K562 (cell line): ENCODE data around the gene SNX18. TPM values are rescaled to one million over a fixed set of nuclear protein-coding genes. Genes with fewer than 3 reads are reported as not detected.

Experiments used
- ATAC-seq: fragments of 200-7000 bp; cut with Tn5 transposase; 3 replicates; pipeline ENCODE4 v1.9.1; 2020; ENCODE audit warnings: moderate library complexity
- BruUV-seq: library from RNA; stranded (reverse); fragments of 400-500 nt; replicated peaks from 2 replicates; lab custom pipeline; 2021; lab: Mats Ljungman, UMichigan
- CTCF ChIA-PET: fragments of 300-600 bp; formaldehyde crosslinking; extraction: SDS; loops from one replicate; lab custom pipeline; 2021; ENCODE audit warnings: low intra/inter-chr PET ratio; lab: Yijun Ruan, JAX
- POLR2A ChIA-PET: fragments of 300-600, 350-650 bp; sonication (Branson Sonifier 250); formaldehyde crosslinking; extraction: SDS; loops from one replicate; lab custom pipeline; 2021; ENCODE audit warnings: antibody characterized with exemption, inconsistent platforms; lab: Yijun Ruan, JAX
- DNase-seq, 4 experiments: peaks; one replicate each; pipeline versions ENCODE4 v3.0.0 to v3.0.0-alpha.2; 2011 to 2018; ENCODE audit warnings: low spot score in 3 of 4, mixed read lengths in 3 of 4; ENCODE audit errors: extremely low read depth in 1 of 4
- FAIRE-seq: peaks from 2 replicates; lab custom pipeline; 2011; peaks lifted over from hg19 to GRCh38; lab: Jason Lieb, UNC
- H2AFZ ChIP-seq: 2 replicates; pipeline ENCODE4 v1.6.0; 2011; ENCODE audit warnings: low read depth, low read length, control low read depth, inconsistent platforms
- H3K27ac ChIP-seq: fragments of 200-600 bp; 3 replicates; pipeline ENCODE4 v1.8.0; 2011; ENCODE audit warnings: low read depth, mild to moderate bottlenecking, control low read depth, inconsistent platforms, low read length, moderate library complexity, mixed read lengths; ENCODE audit errors: extremely low read depth
- H3K27me3 ChIP-seq, 2 experiments: fragments of 300-600 bp in 1 of 2; 2 replicates in 1 of 2; 3 replicates in 1 of 2; pipeline versions ENCODE4 v1.6.0 to v1.8.0; 2011; ENCODE audit warnings: inconsistent platforms in 2 of 2, low read length in 2 of 2, mild to moderate bottlenecking in 1 of 2, mixed read lengths in 1 of 2, moderate library complexity in 1 of 2; ENCODE audit not compliant: control insufficient read depth in 2 of 2, insufficient read depth in 2 of 2
- H3K36me3 ChIP-seq: fragments of 300-600 bp; 3 replicates; pipeline ENCODE4 v1.8.0; 2011; ENCODE audit warnings: mild to moderate bottlenecking, low read length, inconsistent platforms; ENCODE audit not compliant: control insufficient read depth, insufficient read depth
- H3K4me1 ChIP-seq, 2 experiments: fragments of 200-600 bp in 1 of 2; replicated peaks in 1 of 2; 2 replicates in 1 of 2; 3 replicates in 1 of 2; pipeline versions ENCODE4 v1.5.1 to v1.8.0; 2011; ENCODE audit warnings: inconsistent platforms in 2 of 2, low read length in 2 of 2, mild to moderate bottlenecking in 1 of 2, mixed read lengths in 1 of 2, moderate library complexity in 1 of 2; ENCODE audit not compliant: control insufficient read depth in 2 of 2, insufficient read depth in 2 of 2
- H3K4me2 ChIP-seq: 2 replicates; pipeline ENCODE4 v1.6.1; 2011; ENCODE audit warnings: low read length, control low read depth, inconsistent platforms, mixed read lengths; ENCODE audit not compliant: insufficient read depth
- H3K4me3 ChIP-seq: fragments of 200-600 bp; sonication (generic), shearing (Covaris generic); 2 replicates; pipeline ENCODE4 v1.5.1; 2016; ENCODE audit warnings: control low read depth, inconsistent platforms
- H3K79me2 ChIP-seq: fragments of 200-600 bp; 3 replicates; pipeline ENCODE4 v1.8.0; 2011; ENCODE audit warnings: low read length, inconsistent platforms; ENCODE audit not compliant: control insufficient read depth, insufficient read depth
- H3K9ac ChIP-seq, 2 experiments: 2 replicates each; pipeline versions ENCODE4 v1.6.0 to v1.6.1; 2011; ENCODE audit warnings: low read depth in 2 of 2, low read length in 2 of 2, control low read depth in 1 of 2, inconsistent platforms in 1 of 2, mild to moderate bottlenecking in 1 of 2, mixed read lengths in 1 of 2; ENCODE audit not compliant: insufficient read depth in 1 of 2
- H3K9me1 ChIP-seq: one replicate; pipeline ENCODE4 v1.6.0; 2011; ENCODE audit warnings: inconsistent platforms, mild to moderate bottlenecking, low read length, moderate library complexity; ENCODE audit not compliant: control insufficient read depth, insufficient read depth
- H3K9me3 ChIP-seq: replicated peaks from 2 replicates; pipeline ENCODE4 v1.5.1; 2011; ENCODE audit warnings: low read depth, low read length, inconsistent platforms; ENCODE audit not compliant: control insufficient read depth, insufficient read depth
- H4K20me1 ChIP-seq: replicated peaks from 2 replicates; pipeline ENCODE4 v1.6.1; 2011; ENCODE audit warnings: low read length, inconsistent platforms, mixed read lengths; ENCODE audit not compliant: control insufficient read depth, insufficient read depth
- ADNP ChIP-seq: fragments of 200-800 bp; sonication (Bioruptor generic); IDR thresholded peaks from 2 replicates; pipeline ENCODE4 v1.6.1; 2016; ENCODE audit warnings: missing genetic modification characterization, missing compliant biosample characterization
- ARID1B ChIP-seq: fragments of 450-650 bp; IDR thresholded peaks from 2 replicates; pipeline ENCODE4 v1.6.1; 2016; ENCODE audit warnings: antibody characterized with exemption, mild to moderate bottlenecking, inconsistent platforms
- BACH1 ChIP-seq: fragments of 200-800 bp; sonication (Bioruptor generic); IDR thresholded peaks from 2 replicates; pipeline ENCODE4 v1.6.1; 2016; ENCODE audit warnings: missing genetic modification characterization, missing compliant biosample characterization
- HSF4 ChIP-seq: fragments of 250-450 bp; sonication (Bioruptor Pico); IDR thresholded peaks from 2 replicates; pipeline ENCODE4 v2.1.2; 2022; ENCODE audit warnings: mild to moderate bottlenecking, moderate library complexity, borderline replicate concordance
- MGA ChIP-seq: fragments of 450-650 bp; IDR thresholded peaks from 2 replicates; pipeline ENCODE4 v1.6.1; 2016; ENCODE audit warnings: mild to moderate bottlenecking, moderate library complexity
- NCOA2 ChIP-seq, 2 experiments: fragments of 450-650 bp; IDR thresholded peaks; 2 replicates each; pipeline ENCODE4 v1.6.1; 2018; ENCODE audit warnings: mild to moderate bottlenecking in 2 of 2, moderate library complexity in 1 of 2; ENCODE audit not compliant: partially characterized antibody in 2 of 2
- NFXL1 ChIP-seq: fragments of 450-650 bp; formaldehyde crosslinking; IDR thresholded peaks from 2 replicates; pipeline ENCODE4 v1.4.0; 2021; ENCODE audit warnings: mild to moderate bottlenecking
- PTTG1 ChIP-seq: fragments of 450-650 bp; IDR thresholded peaks from 2 replicates; pipeline ENCODE4 v1.6.1; 2016; ENCODE audit warnings: low read depth, mild to moderate bottlenecking, missing genetic modification characterization, missing compliant biosample characterization
- SRSF1 ChIP-seq: fragments of 200-400 bp; formaldehyde crosslinking; IDR thresholded peaks from 2 replicates; pipeline ENCODE4 v1.6.1; 2017; ENCODE audit warnings: mild to moderate bottlenecking, low read depth, low read length, moderate library complexity
- ZC3H11A ChIP-seq: IDR thresholded peaks from 2 replicates; pipeline ENCODE4 v1.6.1; 2012; ENCODE audit warnings: low read depth, low read length, improper control_type of control experiment
- WGBS: fragments of 100-300 bp; shearing (Covaris generic); methylation state at CpG from one replicate; pipeline ENCODE4 v1.1.6; 2016; ENCODE audit warnings: low coverage, mixed read lengths; ENCODE audit not compliant: insufficient coverage; ENCODE audit errors: missing lambda C conversion rate; 5-methylcytosine and 5-hydroxymethylcytosine counted together
- in situ Hi-C: fragments of 300-500 bp; cut with MboI; formaldehyde crosslinking; loops from 4 replicates; pipeline ENCODE4 v1.15.0; 2018; ENCODE audit warnings: inconsistent platforms, mixed read lengths
- intact Hi-C: fragments of 100-400 bp; cut with micrococcal nuclease; formaldehyde crosslinking; loops from 2 replicates; pipeline ENCODE4 v1.14.2; 2022
- polyA plus RNA-seq, 8 experiments: library from polyadenylated mRNA; depleted of rRNA in 4 of 8; stranded (reverse) in 5 of 8; unstranded in 3 of 8; fragments of >200 nt; fragmentation: Nextera tagmentation in 2 of 8; fragmentation: Illumina TruSeq in 1 of 8; extraction: Ambion mirVana in 2 of 8; extraction: Trizol in 1 of 8; gene quantifications; 2 replicates each; pipeline versions ENCODE4 v1.2.1 to v1.2.3, GENCODE V29; 2011 to 2014; ENCODE audit warnings: inconsistent platforms in 1 of 8, missing spikeins in 1 of 8
- total RNA-seq, 7 experiments: library from RNA; depleted of rRNA in 6 of 7; stranded (reverse); fragments of >200 nt in 6 of 7; fragmentation: Illumina TruSeq in 2 of 7; extraction: Trizol in 2 of 7; gene quantifications; 2 replicates each; pipeline versions ENCODE4 v1.2.1 to v1.2.3, GENCODE V29; 2011 to 2021; ENCODE audit warnings: low replicate concordance in 1 of 7

SNX18 gene
- total and polyA plus RNA-seq, 9 of the 15 experiments (the other 6 are each of a cell fraction or from before 2014, with no cell fraction given), result 2.3 to 8.8 (median 6.0) TPM

GRCh38 chr5:54492178-54492577 lies 25.4 kb upstream of the SNX18 start:
- CTCF ChIA-PET, result no interaction called here
- 22% methylated on average over 2 of the region's 2 CpGs for WGBS
- no peaks in the 10 kb centered on the region for H3K27me3 ChIP-seq
- DNase-seq, result no peak
- H3K36me3 ChIP-seq, result no peaks in the 10 kb centered on the region
- no peak overlapping the region for H2AFZ ChIP-seq
- H3K9me1 ChIP-seq, result no peaks in the 10 kb centered on the region
- H3K27ac ChIP-seq, result no peak overlapping the region
- 0 out of 5 replicates have a peak, but pooled peaks cover 0 to 2% of the 10 kb centered on the region in 2 experiments for H3K4me1 ChIP-seq
- ATAC-seq, result no peak
- H3K79me2 ChIP-seq, result no peaks in the 10 kb centered on the region
- no peak overlapping the region for H3K4me3 ChIP-seq
- POLR2A ChIA-PET, result no interaction called here
- no TSS peak for BruUV-seq
- H3K9me3 ChIP-seq, result no peaks in the 10 kb centered on the region
- H3K4me2 ChIP-seq, result no peak overlapping the region
- intact Hi-C loops (no loop called here), in situ Hi-C loops (loop anchor here (25.0 kb wide), 1 partner anchor 1055 kb away; no protein-coding TSS in a partner anchor)
- TF ChIP-seq BACH1 (tag), result no peak
- TF ChIP-seq ZC3H11A, result no peak
- TF ChIP-seq ARID1B, result no peak
- no peak for TF ChIP-seq SRSF1
- no peak for TF ChIP-seq ADNP (tag)
- TF ChIP-seq NFXL1, result no peak
- TF ChIP-seq NCOA2 (IDR thresholded peaks at IDR 0.05; ENCODE audit: partially characterized antibody in 2 of 2), result no peak
- TF ChIP-seq MGA, result no peak
- no peak for TF ChIP-seq HSF4
- no peak for TF ChIP-seq PTTG1 (tag)
- FAIRE-seq, result no peak
- H4K20me1 ChIP-seq, result no peaks in the 10 kb centered on the region
- H3K9ac ChIP-seq, result no peak overlapping the region
